Liver (tissue), 9 donors: ENCODE data around the gene ANKRD13D. TPM values are rescaled to one million over a fixed set of nuclear protein-coding genes. Genes with fewer than 3 reads are reported as not detected.

Experiments used
- DNase-seq: peaks from one replicate; pipeline ENCODE4 v3.0.0-alpha.2; 2017; ENCODE audit warnings: low spot score
- H3K27ac ChIP-seq, 2 donors: one replicate each; pipeline ENCODE4 v1.7.0; 2013; ENCODE audit warnings: inconsistent platforms in 2 of 2, low read length in 2 of 2, control low read depth in 1 of 2, low read depth in 1 of 2, mild to moderate bottlenecking in 1 of 2
- H3K27me3 ChIP-seq, 4 donors: one replicate each; pipeline versions ENCODE4 v1.6.1 to v1.7.0; 2013; ENCODE audit warnings: low read length in 3 of 4, inconsistent platforms in 1 of 4, mild to moderate bottlenecking in 1 of 4, moderate library complexity in 1 of 4; ENCODE audit not compliant: control insufficient read depth in 4 of 4, insufficient read depth in 4 of 4
- H3K36me3 ChIP-seq, 4 donors: one replicate each; pipeline versions ENCODE4 v1.6.1 to v1.7.0; 2013; ENCODE audit warnings: low read length in 3 of 4, mild to moderate bottlenecking in 3 of 4, low read depth in 1 of 4, moderate library complexity in 1 of 4; ENCODE audit not compliant: control insufficient read depth in 4 of 4, insufficient read depth in 3 of 4
- H3K4me1 ChIP-seq, 4 donors: one replicate each; pipeline versions ENCODE4 v1.6.1 to v1.7.0; 2013; ENCODE audit warnings: low read length in 3 of 4, mild to moderate bottlenecking in 3 of 4, moderate library complexity in 1 of 4; ENCODE audit not compliant: control insufficient read depth in 4 of 4, insufficient read depth in 4 of 4
- H3K4me3 ChIP-seq, 3 donors: one replicate each; pipeline versions ENCODE4 v1.6.1 to v1.7.0; 2013; ENCODE audit warnings: low read length in 3 of 3, control low read depth in 1 of 3, low read depth in 1 of 3, mild to moderate bottlenecking in 1 of 3
- H3K9ac ChIP-seq, 2 donors: one replicate each; pipeline ENCODE4 v1.7.0; 2013; ENCODE audit warnings: low read length in 2 of 2, mild to moderate bottlenecking in 2 of 2, moderate library complexity in 2 of 2, control low read depth in 1 of 2, low read depth in 1 of 2
- H3K9me3 ChIP-seq, 4 donors: one replicate each; pipeline versions ENCODE4 v1.6.1 to v1.7.0; 2013; ENCODE audit warnings: low read length in 3 of 4; ENCODE audit not compliant: control insufficient read depth in 4 of 4
- EGR1 ChIP-seq, 2 donors: IDR thresholded peaks; 2 replicates each; pipeline ENCODE4 v1.6.1; 2016 to 2018; ENCODE audit warnings: antibody characterized with exemption in 2 of 2, low read depth in 2 of 2
- FOXA1 ChIP-seq: IDR thresholded peaks from 2 replicates; pipeline ENCODE4 v1.6.1; 2016; ENCODE audit warnings: antibody characterized with exemption
- FOXA2 ChIP-seq: IDR thresholded peaks from 2 replicates; pipeline ENCODE4 v1.6.1; 2016; ENCODE audit warnings: antibody characterized with exemption
- GABPA ChIP-seq, 2 donors: IDR thresholded peaks in 1 of 2; conservative IDR thresholded peaks in 1 of 2; 2 replicates each; pipeline ENCODE4 v1.6.1; 2016; ENCODE audit warnings: antibody characterized with exemption in 2 of 2, mild to moderate bottlenecking in 1 of 2, moderate library complexity in 1 of 2
- HNF4A ChIP-seq, 2 donors: conservative IDR thresholded peaks; 2 replicates each; pipeline ENCODE4 v1.6.1; 2016; ENCODE audit warnings: antibody characterized with exemption in 2 of 2, mild to moderate bottlenecking in 2 of 2
- HNF4G ChIP-seq: IDR thresholded peaks from 2 replicates; pipeline ENCODE4 v1.6.1; 2016; ENCODE audit warnings: antibody characterized with exemption
- JUND ChIP-seq, 2 donors: IDR thresholded peaks; 2 replicates each; pipeline ENCODE4 v1.6.1; 2016; ENCODE audit warnings: antibody characterized with exemption in 2 of 2
- NR2F2 ChIP-seq: IDR thresholded peaks from 2 replicates; pipeline ENCODE4 v1.6.1; 2016; ENCODE audit warnings: antibody characterized with exemption
- RAD21 ChIP-seq, 2 donors: IDR thresholded peaks; 2 replicates each; pipeline ENCODE4 v1.6.1; 2016; ENCODE audit warnings: antibody characterized with exemption in 2 of 2, mild to moderate bottlenecking in 2 of 2
- REST ChIP-seq: IDR thresholded peaks from 2 replicates; pipeline ENCODE4 v1.6.1; 2016; ENCODE audit warnings: antibody characterized with exemption, mild to moderate bottlenecking
- RXRA ChIP-seq, 2 donors: IDR thresholded peaks; 2 replicates each; pipeline ENCODE4 v1.6.1; 2017 to 2018; ENCODE audit warnings: antibody characterized with exemption in 2 of 2, mild to moderate bottlenecking in 1 of 2
- SP1 ChIP-seq: IDR thresholded peaks from 2 replicates; pipeline ENCODE4 v1.6.1; 2018; ENCODE audit warnings: antibody characterized with exemption, mild to moderate bottlenecking
- TAF1 ChIP-seq: conservative IDR thresholded peaks from 2 replicates; pipeline ENCODE4 v1.6.1; 2016; ENCODE audit warnings: antibody characterized with exemption, mild to moderate bottlenecking
- YY1 ChIP-seq: IDR thresholded peaks from 2 replicates; pipeline ENCODE4 v1.6.1; 2016; ENCODE audit warnings: antibody characterized with exemption, mild to moderate bottlenecking
- ZBTB33 ChIP-seq: IDR thresholded peaks from 2 replicates; pipeline ENCODE4 v1.6.1; 2016; ENCODE audit warnings: antibody characterized with exemption
- WGBS: extraction: QIAGEN DNeasy Blood & Tissue Kit; methylation state at CpG from one replicate; pipeline ENCODE4 v1.1.7; 2013; 5-methylcytosine and 5-hydroxymethylcytosine counted together
- polyA plus RNA-seq, 2 donors: library from polyadenylated mRNA; stranded (reverse) in 1 of 2; unstranded in 1 of 2; fragments of 200-250 nt in 1 of 2; fragments of >200 nt in 1 of 2; fragmentation: Nextera tagmentation in 1 of 2; extraction: Ambion mirVana in 1 of 2; gene quantifications; one replicate each; pipeline versions ENCODE4 v1.2.1 to v1.2.3, GENCODE V29; 2013 to 2015
- total RNA-seq, 2 donors: library from RNA; depleted of rRNA; stranded (reverse); fragments of >200 nt; gene quantifications; one replicate each; pipeline ENCODE4 v1.2.3, GENCODE V29; 2014
- TF ChIP-seq, protein P1 (sequence below): IDR thresholded peaks from 2 replicates; pipeline ENCODE4 v1.6.1; 2016; ENCODE audit warnings: antibody characterized with exemption
- TF ChIP-seq, protein P2 (sequence below): IDR thresholded peaks from 2 replicates; pipeline ENCODE4 v1.6.1; 2016; ENCODE audit warnings: antibody characterized with exemption
- TF ChIP-seq, protein P3 (sequence below): fragments of 150-350 bp; IDR thresholded peaks from 2 replicates; pipeline ENCODE4 v1.5.1; 2017; ENCODE audit warnings: improper control_type of control experiment, low read depth, low read length; ENCODE audit not compliant: missing input control
- donor health status: healthy.
- donor health status: healthy.
- donor health status: healthy.
- donor health status: healthy.
- donor health status: healthy.

The ANKRD13D gene
- total and polyA plus RNA-seq, 4 donors, result 5.5 to 15.0 (median 5.9) TPM

GRCh38 chr11:67278939-67279588 is 10.0 kb upstream of the ANKRD13D start:
- Histone ChIP-seq H3K36me3 (peaks cover 19 to 41% (median 28%) of the 10 kb centered on the region in 4 donors), H3K4me3 (no peak overlapping the region), H3K4me1 (peaks cover 2 to 34% (median 11%) of the 10 kb centered on the region in 4 donors), H3K9me3 (no peaks in the 10 kb centered on the region), H3K9ac (no peak overlapping the region), H3K27me3 (no peaks in the 10 kb centered on the region), H3K27ac (no peak overlapping the region)
- DNase-seq, result no peak
- no peak for TF ChIP-seq FOXA1
- TF ChIP-seq GABPA (IDR thresholded peaks at IDR 0.05 in 1 of 2, conservative IDR thresholded peaks at IDR 0.05 in 1 of 2), result no peak
- no peak for TF ChIP-seq HNF4G
- TF ChIP-seq EGR1 (IDR thresholded peaks at IDR 0.05; ENCODE audit: low read depth in 2 of 2), result no peak
- TF ChIP-seq NR2F2, result no peak
- no peak for TF ChIP-seq ZBTB33
- TF ChIP-seq REST, result no peak
- no peak for TF ChIP-seq SP1
- TF ChIP-seq TAF1, result no peak
- TF ChIP-seq HNF4A (conservative IDR thresholded peaks at IDR 0.05), result no peak
- TF ChIP-seq RAD21 (IDR thresholded peaks at IDR 0.05), result no peak
- TF ChIP-seq, protein P1, sequence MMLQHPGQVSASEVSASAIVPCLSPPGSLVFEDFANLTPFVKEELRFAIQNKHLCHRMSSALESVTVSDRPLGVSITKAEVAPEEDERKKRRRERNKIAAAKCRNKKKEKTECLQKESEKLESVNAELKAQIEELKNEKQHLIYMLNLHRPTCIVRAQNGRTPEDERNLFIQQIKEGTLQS, result no peak
- TF ChIP-seq FOXA2, result no peak
- TF ChIP-seq, protein P2, sequence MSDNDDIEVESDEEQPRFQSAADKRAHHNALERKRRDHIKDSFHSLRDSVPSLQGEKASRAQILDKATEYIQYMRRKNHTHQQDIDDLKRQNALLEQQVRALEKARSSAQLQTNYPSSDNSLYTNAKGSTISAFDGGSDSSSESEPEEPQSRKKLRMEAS, result no peak
- TF ChIP-seq RXRA (IDR thresholded peaks at IDR 0.05), result no peak
- no peak for TF ChIP-seq YY1
- no peak for TF ChIP-seq JUND (IDR thresholded peaks at IDR 0.05)
- TF ChIP-seq, protein P3, sequence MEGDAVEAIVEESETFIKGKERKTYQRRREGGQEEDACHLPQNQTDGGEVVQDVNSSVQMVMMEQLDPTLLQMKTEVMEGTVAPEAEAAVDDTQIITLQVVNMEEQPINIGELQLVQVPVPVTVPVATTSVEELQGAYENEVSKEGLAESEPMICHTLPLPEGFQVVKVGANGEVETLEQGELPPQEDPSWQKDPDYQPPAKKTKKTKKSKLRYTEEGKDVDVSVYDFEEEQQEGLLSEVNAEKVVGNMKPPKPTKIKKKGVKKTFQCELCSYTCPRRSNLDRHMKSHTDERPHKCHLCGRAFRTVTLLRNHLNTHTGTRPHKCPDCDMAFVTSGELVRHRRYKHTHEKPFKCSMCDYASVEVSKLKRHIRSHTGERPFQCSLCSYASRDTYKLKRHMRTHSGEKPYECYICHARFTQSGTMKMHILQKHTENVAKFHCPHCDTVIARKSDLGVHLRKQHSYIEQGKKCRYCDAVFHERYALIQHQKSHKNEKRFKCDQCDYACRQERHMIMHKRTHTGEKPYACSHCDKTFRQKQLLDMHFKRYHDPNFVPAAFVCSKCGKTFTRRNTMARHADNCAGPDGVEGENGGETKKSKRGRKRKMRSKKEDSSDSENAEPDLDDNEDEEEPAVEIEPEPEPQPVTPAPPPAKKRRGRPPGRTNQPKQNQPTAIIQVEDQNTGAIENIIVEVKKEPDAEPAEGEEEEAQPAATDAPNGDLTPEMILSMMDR, result no peak
- WGBS, result 90% methylated on average over 14 of the region's 14 CpGs
